ENCODE data around the gene MLH3.
"Not testable (repeated sequence)": the region's sequence is repeated elsewhere in the genome, so short reads cannot be mapped to it uniquely, and the experiment has no call there.

GRCh38 chr14:75067765-75068164 lies 16.5 kb upstream of the MLH3 start:
- not testable (repeated sequence) for TF ChIP-seq EZH2 (IDR thresholded peaks at IDR 0.05; ENCODE audit: insufficient read depth, poor library complexity, severe bottlenecking); EZH2phosphoT487 (IDR thresholded peaks at IDR 0.05; ENCODE audit: insufficient read depth, low read depth)
